Spinal cord (tissue), 10 donors: ENCODE results near the gene PRKCD. TPM values are rescaled to one million over a fixed set of nuclear protein-coding genes. Genes with fewer than 3 reads are reported as not detected.
A peak's percentile ranks its signal among the peaks of the same experiment; 100 is the strongest.

Source experiments
- DNase-seq, 6 donors: peaks; one replicate each; pipeline versions ENCODE4 v3.0.0 to v3.0.0-alpha.2; 2013 to 2015; ENCODE audit warnings: low spot score in 6 of 6, low read depth in 4 of 6
- H3K27ac ChIP-seq: one replicate; pipeline ENCODE4 v1.5.1; 2013; ENCODE audit warnings: low read depth, low read length, control low read depth
- H3K27me3 ChIP-seq: one replicate; pipeline ENCODE4 v1.6.1; 2013; ENCODE audit warnings: low read length; ENCODE audit not compliant: control insufficient read depth, insufficient read depth
- H3K36me3 ChIP-seq: one replicate; pipeline ENCODE4 v1.6.1; 2013; ENCODE audit warnings: low read length; ENCODE audit not compliant: control insufficient read depth, insufficient read depth
- H3K4me1 ChIP-seq: one replicate; pipeline ENCODE4 v1.6.1; 2013; ENCODE audit warnings: low read length; ENCODE audit not compliant: control insufficient read depth, insufficient read depth
- H3K4me3 ChIP-seq: one replicate; pipeline ENCODE4 v1.5.1; 2013; ENCODE audit warnings: low read depth, low read length, control low read depth
- H3K9me3 ChIP-seq: one replicate; pipeline ENCODE4 v1.6.1; 2013; ENCODE audit warnings: low read length; ENCODE audit not compliant: control insufficient read depth, insufficient read depth
- WGBS: methylation state at CpG from one replicate; pipeline ENCODE4 v1.1.5; 2013; ENCODE audit warnings: missing lambda C conversion rate; ENCODE audit not compliant: insufficient coverage; 5-methylcytosine and 5-hydroxymethylcytosine counted together
- polyA plus RNA-seq, 2 donors: library from polyadenylated mRNA; unstranded; fragments of 120-200 nt; gene quantifications; one replicate each; pipeline ENCODE4 v1.2.1, GENCODE V29; 2013; ENCODE audit not compliant: insufficient read length in 2 of 2
- total RNA-seq, 2 donors: library from RNA; depleted of rRNA in 1 of 2; stranded (reverse); fragments of 120-200 nt in 1 of 2; fragments of >200 nt in 1 of 2; gene quantifications; one replicate each; pipeline versions ENCODE4 v1.2.3 to v1.2.4, GENCODE V29; 2013 to 2014
- donor health status: healthy.

PRKCD gene
- total and polyA plus RNA-seq, 4 donors: 2.9 to 15.0 (median 11.2) TPM

DNA sequence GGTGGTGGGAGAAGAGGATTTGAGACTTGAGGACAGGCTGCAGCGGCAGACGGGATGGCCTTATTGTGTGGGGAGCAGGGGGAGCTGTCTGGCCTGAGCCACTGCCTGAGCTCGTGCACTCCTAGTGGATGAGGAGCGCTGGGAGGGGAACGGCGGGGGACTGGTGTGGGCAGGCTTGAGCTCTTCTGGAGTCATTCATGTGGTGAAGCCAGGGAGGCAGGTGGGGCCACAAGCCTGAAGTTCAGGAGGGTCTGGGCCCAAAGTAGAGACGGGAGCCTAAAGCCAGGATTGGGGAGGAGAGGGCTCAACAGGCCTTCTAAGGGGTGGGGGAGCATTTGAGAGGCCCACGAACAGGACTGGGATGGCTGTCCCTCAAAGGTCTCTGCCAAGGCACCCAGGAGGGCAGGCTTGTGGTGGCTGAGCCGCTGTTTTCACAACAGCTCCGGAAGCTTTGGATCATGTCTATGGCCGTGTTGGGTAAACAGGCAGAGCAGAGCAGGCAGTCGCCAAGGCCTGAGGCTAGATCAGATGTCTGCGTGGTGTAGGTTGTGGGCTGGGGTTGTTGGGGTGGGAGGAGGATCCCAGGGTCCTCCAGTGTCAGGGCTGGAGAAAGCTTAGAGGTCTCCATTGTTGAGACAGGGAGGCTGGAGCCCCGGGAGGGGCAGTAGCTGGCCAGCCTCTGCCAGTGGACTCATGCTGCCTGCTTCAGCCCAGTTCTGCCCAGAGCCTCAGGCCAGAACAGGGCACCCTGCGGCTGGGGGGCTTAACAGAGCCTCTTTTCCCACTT is 8.2 kb downstream of the PRKCD start:
- H3K36me3 ChIP-seq: peaks cover 12% of the 10 kb centered on the region
- peaks cover 55% of the 10 kb centered on the region for H3K4me1 ChIP-seq
- peak overlapping the region; percentile 7 for H3K27ac ChIP-seq
- no peaks in the 10 kb centered on the region for H3K27me3 ChIP-seq
- no peak for DNase-seq
- H3K9me3 ChIP-seq: no peaks in the 10 kb centered on the region
- H3K4me3 ChIP-seq: no peak overlapping the region
- WGBS: 54% methylated on average over 15 of the region's 15 CpGs

DNA sequence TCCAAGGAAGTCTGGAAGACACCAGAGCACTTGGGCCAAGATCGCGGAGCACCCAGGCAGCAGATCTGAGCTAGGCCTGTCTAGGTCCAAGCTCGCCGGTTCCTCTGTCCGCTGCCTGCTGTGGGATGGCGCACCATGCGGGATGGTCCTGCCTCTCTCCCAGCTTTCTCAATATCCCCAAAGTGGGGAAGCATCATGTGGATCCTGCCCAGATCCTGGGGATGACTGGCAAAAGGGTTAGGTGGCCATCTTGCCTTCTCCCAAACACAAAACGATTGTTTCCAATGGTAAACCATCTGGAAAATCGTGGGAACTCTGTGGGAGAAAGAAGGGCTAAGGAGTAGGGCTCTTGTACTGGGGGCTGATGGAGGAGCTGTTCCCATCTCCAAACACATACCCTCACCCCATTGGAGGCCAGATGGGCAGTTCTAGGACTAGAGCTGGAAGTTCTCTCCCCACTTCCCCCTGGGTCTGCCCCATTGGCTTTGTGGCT is 8.9 kb downstream of the PRKCD start:
- WGBS: 85% methylated on average over 7 of the region's 9 CpGs
- Histone ChIP-seq H3K27ac (no peak overlapping the region), H3K4me3 (no peak overlapping the region), H3K27me3 (no peaks in the 10 kb centered on the region), H3K9me3 (no peaks in the 10 kb centered on the region), H3K4me1 (peaks cover 55% of the 10 kb centered on the region), H3K36me3 (peaks cover 14% of the 10 kb centered on the region)
- no peak for DNase-seq

DNA sequence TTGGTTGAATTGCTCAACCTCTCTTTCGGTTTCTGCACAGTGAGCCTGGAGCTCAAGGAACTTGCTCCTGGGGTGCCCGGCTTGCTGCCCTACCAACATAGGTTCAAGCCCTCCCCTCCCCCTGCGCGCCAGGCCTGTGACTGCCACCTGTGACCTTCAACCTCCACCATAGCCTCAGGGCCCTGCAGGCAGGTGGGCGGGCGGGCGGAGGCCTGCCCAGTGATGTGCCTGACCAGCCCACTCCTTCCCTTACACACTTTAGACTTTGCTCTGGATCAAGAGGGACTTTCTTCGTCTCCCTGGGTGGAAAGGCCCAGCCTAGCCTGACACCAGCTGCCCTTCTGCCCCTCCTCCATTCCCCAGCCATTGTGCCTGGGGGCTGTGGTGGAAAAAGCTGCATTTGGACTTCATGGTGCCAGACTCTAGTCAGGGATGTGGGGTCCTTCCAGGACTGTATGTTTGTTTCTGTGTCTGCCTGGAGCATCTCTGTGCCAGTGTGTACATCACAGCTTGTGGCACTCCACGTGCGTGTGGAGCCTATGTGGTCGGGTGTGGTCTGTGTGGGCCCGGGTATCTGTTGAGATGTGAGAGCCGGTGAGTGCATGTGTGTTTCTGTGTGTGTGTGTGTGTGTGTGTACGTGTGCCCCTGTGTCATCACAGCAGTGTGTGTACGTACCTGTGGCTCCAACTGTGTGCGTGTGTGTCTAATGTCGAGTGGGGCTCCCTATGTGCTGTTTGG is 9.5 kb downstream of the PRKCD start:
- Histone ChIP-seq H3K9me3 (no peaks in the 10 kb centered on the region), H3K27ac (no peak overlapping the region), H3K36me3 (peaks cover 18% of the 10 kb centered on the region), H3K27me3 (no peaks in the 10 kb centered on the region), H3K4me1 (peaks cover 55% of the 10 kb centered on the region), H3K4me3 (no peak overlapping the region)
- no peak for DNase-seq
- 83% methylated on average over 14 of the region's 17 CpGs for WGBS

DNA sequence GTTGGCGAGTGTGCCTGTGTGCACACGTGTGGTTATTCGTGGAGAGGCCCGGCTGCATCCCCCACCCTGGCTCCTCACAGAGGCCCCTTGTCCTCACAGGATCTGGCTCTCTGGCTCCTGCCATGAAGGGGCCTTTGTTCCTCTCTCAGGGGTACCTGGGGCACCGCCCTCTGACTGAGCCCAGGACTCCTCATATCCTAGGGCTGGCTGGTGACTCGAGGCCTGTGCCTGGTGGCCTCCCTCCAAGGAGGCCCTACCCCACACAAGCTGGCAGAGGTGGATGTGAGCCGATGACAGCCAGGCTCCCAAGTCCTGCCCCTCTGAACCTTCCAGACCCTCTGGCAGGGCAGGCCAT is 10.0 kb downstream of the PRKCD start:
- Histone ChIP-seq H3K36me3 (peaks cover 20% of the 10 kb centered on the region), H3K9me3 (no peaks in the 10 kb centered on the region), H3K4me1 (peaks cover 60% of the 10 kb centered on the region), H3K4me3 (no peak overlapping the region), H3K27me3 (no peaks in the 10 kb centered on the region), H3K27ac (no peak overlapping the region)
- 46% methylated on average over 7 of the region's 7 CpGs for WGBS
- no peak for DNase-seq

DNA sequence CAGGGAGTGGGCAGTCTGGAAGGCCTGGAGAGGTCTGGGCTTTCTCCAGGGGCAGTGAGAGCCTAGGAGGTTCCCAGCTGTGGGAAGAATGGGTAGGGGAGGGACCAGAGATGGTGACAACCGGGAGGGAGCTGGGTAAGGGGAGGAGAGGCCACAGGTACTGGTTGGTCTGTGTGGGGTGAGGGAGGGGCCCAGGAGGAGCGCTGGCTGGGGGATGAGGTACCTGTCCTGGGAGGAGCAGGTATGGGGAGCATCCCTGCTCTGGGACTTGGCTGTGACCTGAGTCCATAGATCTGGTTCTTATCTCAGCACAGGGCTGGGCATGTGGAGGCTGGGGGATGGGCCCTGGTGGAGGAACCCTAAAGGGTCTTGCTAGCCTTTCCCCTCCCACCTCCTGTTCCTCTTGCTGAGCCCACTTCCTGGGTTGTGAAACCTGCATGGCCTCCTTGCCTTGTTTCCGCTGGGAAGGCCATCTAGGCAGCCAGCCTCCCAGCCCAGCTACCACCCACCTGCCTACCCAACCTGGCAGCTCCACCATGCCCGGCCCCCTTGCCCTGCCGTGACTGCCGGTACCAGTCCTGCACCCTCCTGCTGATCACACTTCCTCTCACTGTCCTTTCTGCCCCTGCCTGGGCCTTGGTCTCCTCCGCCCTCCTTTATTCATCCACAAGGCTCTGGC is 11.0 kb downstream of the PRKCD start:
- Histone ChIP-seq H3K4me1 (peaks cover 57% of the 10 kb centered on the region), H3K36me3 (peaks cover 17% of the 10 kb centered on the region), H3K27ac (no peak overlapping the region), H3K27me3 (no peaks in the 10 kb centered on the region), H3K4me3 (no peak overlapping the region), H3K9me3 (no peaks in the 10 kb centered on the region)
- WGBS: 70% methylated on average over 7 of the region's 7 CpGs
- DNase-seq: no peak

DNA sequence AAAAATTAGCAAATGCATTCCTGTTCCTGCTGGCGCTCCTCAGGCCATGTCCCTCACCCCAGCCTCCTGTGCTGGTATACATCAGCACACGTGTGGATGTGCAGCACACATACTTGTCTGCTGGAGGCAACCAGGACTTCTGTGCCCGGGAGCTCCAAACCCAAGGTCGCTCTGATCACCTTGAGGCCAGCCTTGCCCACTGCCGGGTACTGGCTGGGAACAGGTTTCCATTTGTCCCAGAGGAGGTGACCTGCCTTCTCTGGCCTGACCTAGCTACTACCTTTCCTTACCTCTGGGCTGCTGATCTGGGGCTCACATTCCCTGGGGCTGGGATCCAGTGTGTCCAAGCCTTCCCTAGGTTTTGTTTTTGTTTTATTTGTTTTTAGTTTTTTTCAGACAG is 12.1 kb downstream of the PRKCD start:
- DNase-seq: no peak
- H3K27me3 ChIP-seq: no peaks in the 10 kb centered on the region
- 84% methylated on average over 5 of the region's 5 CpGs for WGBS
- H3K36me3 ChIP-seq: peaks cover 15% of the 10 kb centered on the region
- H3K27ac ChIP-seq: no peak overlapping the region
- no peaks in the 10 kb centered on the region for H3K9me3 ChIP-seq
- H3K4me1 ChIP-seq: peaks cover 46% of the 10 kb centered on the region
- no peak overlapping the region for H3K4me3 ChIP-seq

DNA sequence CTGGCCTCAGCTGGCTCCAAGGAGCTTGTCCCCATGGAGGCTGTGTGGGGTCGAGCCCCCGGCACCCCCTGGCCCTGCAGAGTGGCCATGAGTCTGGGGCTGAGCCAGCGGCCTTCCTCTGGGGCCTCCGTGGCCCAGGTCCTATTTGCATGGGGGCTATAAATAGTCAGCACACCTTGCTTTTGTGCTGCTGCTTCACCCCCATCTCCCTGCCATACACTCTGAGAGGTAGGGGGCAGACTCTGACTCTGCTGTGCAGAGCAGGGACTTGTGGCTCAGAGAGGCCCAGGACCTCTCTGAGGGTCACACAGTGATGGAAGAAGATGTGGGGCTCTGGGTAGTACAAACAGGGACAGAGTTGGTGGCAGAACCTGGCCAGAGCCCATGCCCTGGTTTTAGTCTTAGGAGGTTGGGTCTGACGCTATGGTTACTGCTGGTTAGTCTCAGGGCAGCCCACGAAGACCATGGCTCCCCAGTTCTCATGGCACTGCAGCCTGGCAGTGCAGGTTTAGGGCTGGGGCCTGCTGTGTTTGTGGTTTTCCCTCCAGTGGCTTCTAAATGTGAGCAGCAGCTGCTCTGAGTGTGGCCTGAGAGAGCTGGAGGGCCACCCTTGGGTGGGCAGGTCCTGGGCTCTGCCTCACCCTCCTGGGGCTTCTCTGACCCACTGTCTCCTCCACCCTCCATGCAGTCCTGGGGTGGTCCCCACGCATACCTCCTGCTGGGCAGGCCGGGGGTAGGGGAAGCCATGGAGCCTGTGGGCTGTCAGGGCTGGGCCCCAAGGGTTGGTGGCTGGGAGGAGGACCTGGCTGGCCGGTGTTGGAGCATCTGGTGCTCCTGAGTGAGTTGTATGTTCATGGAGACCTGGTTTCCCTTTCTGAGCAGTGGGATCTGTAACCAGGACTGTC is 13.6 kb downstream of the PRKCD start:
- Histone ChIP-seq H3K4me1 (peaks cover 32% of the 10 kb centered on the region), H3K36me3 (peaks cover 23% of the 10 kb centered on the region), H3K9me3 (no peaks in the 10 kb centered on the region), H3K27me3 (no peaks in the 10 kb centered on the region), H3K27ac (no peak overlapping the region), H3K4me3 (no peak overlapping the region)
- 90% methylated on average over 9 of the region's 9 CpGs for WGBS
- no peak for DNase-seq

DNA sequence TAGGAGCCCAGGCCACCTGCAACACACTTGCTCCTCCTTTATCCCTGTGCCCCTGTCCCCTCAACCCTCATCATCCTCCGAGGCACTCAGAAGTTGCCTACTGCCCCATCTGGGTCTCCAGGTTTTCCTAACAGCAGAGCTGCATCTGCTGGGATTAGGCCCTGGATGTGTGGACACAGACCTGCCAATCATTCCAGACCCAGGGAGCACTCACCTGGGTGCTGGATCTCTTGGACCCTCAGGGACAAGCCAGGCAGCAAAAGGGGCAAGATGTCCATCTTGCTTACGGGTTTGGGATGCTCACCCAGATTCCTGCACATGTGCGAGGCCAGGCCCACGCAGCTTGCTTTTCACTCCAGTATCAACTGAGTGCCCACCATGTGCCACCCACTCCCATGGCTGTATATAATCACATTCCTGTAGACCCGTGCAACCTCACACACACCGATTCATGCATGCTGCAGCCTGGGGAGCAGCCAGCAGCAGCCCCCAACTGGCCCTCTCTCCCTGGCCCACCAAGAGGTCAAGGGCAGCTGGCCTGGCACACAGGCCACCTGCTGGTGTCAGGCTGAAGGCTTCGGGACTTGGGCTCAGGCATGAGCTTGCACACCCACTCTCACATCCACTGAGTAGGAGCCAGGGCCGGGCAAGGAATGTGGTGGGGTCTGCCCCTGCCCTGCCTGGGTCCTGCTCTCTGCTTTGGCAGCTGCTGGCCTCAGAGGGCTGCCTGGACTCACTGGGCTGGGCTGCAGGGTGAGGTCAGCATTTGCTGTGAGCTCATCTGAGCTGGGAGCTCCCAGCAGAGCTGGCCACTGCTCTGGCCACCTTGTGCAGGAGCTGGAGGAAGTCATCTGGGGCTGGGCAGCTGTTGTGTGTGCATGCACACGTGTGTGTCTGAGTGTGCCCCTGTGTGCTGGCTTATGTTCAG is 14.9 kb downstream of the PRKCD start:
- Histone ChIP-seq H3K27ac (no peak overlapping the region), H3K4me3 (no peak overlapping the region), H3K27me3 (no peaks in the 10 kb centered on the region), H3K4me1 (peaks cover 19% of the 10 kb centered on the region), H3K36me3 (peaks cover 28% of the 10 kb centered on the region), H3K9me3 (no peaks in the 10 kb centered on the region)
- 91% methylated on average over 9 of the region's 9 CpGs for WGBS
- DNase-seq: no peak
